ENCODE data around the gene BIRC3.
"Not testable (repeated sequence)": the region's sequence is repeated elsewhere in the genome, so short reads cannot be mapped to it uniquely, and the experiment has no call there.

The BIRC3 gene

DNA sequence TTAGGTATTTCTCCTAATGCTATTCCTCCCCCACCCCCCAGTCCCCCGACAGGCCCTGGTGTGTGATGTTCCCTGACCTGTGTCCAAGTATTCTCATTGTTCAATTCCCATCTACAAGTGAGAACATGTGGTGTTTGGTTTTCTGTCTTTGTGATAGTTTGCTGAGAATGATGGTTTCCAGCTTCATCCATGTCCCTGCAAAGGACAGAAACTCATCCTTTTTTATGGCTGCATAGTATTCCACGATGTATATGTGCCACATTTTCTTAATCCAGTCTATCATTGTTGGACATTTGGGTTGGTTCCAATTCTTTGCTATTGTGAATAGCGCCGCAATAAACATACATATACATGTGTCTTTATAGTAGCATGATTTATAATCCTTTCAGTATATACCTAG lies 20.5 kb upstream of the BIRC3 start:
- not testable (repeated sequence) for DNase-seq

GRCh38 chr11:102300837-102301236 lies 16.4 kb upstream of the BIRC3 start:
- peak; percentile 36 for DNase-seq

DNA sequence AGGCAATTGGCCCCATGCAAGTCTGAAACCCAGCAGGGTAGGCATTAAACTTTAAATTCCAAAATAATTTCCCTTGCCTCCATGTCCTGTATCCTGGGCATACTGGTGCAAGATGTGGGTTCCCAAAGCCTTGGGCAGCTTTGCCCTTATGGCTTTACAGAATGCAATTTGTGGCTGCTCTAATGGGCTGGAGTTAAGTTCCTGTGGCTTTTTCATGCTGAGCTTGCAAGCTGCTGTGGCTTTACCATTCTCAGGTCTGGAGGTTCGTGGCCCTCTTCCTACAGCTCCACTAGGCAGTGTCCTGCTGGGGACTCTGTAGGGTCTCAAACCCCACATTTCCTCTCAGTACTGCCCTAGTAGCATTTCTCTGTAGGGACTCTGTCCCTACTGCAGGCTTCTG lies 15.0 kb upstream of the BIRC3 start:
- DNase-seq, result no peak

- no peak for DNase-seq
Observed at GRCh38 chr11:102304686-102305085, 12.6 kb upstream of the BIRC3 start.

DNA sequence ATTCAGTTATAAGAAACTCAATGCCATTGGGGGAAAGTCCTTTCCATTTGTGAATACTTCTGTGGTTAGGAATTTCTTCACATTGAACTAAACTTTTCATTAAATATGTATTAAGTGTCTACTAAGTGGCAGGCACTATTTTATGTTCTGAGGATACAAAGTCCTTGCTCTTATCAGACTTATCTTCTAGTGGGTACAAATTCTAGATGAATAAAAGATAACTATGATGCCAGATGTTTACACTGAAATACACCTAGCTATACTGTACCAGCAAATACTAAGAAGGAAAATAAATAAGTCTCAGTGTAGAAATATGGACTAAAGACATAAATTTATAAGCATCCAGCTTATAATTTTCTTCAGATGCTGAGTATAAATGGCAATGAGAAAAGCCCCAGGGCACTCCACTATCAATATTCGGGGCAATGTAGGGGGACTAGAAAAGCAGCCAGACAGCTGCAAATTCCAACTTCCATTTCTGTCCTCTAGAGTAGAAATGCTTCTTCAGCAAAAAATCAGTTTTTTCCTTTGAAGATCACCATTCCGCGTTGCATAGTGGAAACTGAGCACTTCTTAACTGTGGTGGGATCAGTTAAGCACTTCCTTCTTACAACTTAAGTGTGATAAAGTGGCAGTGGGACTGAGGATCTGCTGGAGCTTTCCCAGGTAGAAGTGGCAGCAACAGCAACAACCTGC lies 11.8 kb upstream of the BIRC3 start:
- DNase-seq, result no peak

GRCh38 chr11:102306048-102306597 lies 11.2 kb upstream of the BIRC3 start:
- no peak for DNase-seq

GRCh38 chr11:102306817-102307726 lies 10.2 kb upstream of the BIRC3 start:
- no peak for DNase-seq

DNA sequence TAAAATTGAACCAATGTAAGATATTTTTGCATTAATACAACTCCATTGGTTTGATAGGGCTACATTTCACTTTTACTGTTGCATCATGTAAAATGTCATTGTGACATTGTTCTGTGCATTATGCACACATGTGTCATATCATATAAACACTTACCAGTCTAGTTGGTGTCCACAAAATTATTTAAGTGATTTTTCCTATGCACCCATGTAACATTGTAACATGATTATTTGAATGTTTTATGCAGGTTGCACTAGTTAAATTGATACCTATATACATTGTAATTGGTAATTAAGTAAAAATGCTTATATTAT lies 9.6 kb upstream of the BIRC3 start:
- DNase-seq, result no peak

DNA sequence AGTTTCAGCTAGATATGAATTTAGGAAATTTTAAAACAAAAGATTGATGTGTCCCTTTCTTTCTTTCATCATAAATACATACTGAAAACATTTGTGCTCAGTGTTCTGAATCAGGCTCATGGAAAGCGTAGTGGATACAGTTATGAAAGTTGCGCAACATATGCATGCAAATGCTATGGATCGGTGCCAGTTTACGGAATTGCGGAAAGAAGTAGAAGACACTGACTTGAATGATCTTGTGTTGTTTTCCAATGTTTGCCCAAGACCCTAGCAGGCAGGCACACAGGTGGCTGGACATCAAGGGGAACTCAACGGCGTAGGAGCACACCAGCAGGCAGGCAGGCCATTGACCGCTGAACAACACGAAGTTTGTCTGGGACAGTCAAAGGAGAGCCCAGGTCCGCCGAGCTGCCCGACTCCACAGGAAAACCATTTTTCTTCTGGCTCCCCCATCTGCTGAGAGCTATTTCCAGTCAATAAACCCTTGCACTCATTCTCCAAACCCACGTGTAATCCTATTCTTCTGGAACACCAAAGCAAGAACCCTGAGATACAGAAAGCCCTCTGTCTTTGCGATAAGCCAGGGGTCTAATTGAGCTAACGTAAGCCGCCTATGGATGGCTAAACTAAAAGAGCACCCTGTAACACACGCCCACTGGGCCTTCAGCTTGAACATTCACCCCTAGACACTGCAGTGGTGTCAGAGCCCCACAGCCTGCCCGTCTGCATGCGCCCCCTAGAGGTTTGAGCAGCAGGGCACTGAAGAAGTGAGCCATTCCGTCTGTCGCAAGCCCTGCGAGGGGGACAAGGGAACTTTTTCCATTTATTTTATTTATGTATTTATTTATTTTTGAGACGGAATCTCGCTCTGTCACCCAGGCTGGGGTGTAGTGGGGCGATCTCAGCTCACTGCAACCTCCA lies 7.4 kb upstream of the BIRC3 start:
- DNase-seq, result no peak

- DNase-seq, result no peak
Observed at GRCh38 chr11:102312667-102313066, 4.6 kb upstream of the BIRC3 start.

DNA sequence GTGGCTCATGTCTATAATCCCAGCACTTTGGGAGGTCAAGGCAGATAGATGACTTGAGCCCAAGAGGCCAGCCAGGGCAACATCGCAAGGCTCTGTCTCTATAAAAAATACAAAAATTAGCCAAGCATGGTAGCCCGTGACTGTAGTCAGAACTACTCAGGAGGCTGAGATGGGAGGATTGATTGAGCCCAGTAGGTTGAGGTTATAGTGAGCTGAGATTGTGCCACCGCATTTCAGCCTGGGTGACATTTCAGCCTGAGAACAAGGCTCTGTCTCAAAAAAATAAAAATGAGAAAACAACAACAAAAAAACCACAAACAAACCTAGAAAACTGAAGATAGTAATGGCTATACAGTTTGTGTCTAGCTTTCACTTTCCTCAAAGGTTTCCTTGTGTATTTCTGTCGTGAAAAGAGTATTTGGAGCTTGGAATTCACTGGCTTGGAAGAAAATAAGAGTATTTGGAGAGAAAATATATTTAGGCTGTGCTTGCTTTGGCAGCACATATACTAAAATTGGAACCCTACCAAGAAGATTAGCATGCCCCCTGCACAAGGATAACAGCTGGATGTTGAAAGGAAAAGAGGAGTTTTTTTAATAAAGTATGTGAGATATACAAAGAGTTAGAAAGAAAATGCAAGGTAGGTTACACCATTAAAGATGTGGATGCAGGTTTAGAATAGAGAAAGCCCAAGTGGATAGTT lies 3.9 kb upstream of the BIRC3 start:
- no peak for DNase-seq

DNA sequence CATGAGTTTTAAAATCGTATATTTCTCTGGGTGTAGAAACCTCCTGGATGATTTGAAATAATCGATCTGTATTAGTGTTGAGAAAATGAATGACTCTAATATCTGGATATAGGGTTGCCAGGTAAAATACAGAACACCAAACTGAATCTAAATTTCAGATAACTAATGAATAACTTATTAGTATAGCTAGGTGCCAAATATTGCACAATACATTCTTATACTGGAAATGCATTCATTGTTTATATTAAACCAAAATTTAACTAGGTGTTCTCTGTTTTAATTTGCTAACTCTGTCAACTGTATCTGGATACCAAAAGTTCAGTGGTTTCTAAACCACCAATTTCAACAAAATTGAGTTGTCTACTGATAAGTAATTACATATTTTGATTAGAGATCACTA lies 2.5 kb upstream of the BIRC3 start:
- no peak for DNase-seq

- no peak for DNase-seq
Observed at GRCh38 chr11:102316346-102316904, 859 bp upstream of the BIRC3 start.

- DNase-seq, result no peak
Observed at GRCh38 chr11:102317768-102318103, 452 bp downstream of the BIRC3 start.

GRCh38 chr11:102318469-102318868 lies 1.2 kb downstream of the BIRC3 start:
- peak; percentile 49 for DNase-seq

DNA sequence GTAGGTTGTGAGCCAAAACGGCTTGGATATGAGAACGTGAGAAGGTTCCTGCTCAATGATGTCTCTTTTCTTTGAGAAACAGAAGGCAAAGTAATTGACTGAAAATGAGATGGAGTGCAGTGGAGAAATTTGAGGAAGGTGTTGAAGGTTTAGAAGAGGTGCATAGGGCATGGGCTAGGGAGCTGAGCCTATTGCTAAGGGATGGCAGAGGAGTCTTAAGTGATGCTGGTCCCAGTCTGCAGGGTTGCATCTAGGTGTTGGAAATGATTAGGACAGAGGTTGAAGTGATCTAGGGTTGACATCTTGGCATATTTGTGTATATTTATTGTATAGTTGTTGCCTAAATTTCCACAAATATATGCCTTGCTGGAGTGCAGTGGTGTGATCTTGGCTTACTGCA lies 2.3 kb downstream of the BIRC3 start:
- no peak for DNase-seq

GRCh38 chr11:102320188-102320587 lies 2.9 kb downstream of the BIRC3 start:
- DNase-seq, result no peak

- DNase-seq, result no peak
Observed at GRCh38 chr11:102320679-102321078, 3.4 kb downstream of the BIRC3 start.

DNA sequence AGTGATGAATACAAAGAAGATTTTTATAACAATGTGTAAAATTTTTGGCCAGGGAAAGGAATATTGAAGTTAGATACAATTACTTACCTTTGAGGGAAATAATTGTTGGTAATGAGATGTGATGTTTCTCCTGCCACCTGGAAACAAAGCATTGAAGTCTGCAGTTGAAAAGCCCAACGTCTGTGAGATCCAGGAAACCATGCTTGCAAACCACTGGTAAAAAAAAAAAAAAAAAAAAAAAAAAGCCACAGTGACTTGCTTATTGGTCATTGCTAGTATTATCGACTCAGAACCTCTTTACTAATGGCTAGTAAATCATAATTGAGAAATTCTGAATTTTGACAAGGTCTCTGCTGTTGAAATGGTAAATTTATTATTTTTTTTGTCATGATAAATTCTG lies 5.3 kb downstream of the BIRC3 start:
- no peak for DNase-seq

DNA sequence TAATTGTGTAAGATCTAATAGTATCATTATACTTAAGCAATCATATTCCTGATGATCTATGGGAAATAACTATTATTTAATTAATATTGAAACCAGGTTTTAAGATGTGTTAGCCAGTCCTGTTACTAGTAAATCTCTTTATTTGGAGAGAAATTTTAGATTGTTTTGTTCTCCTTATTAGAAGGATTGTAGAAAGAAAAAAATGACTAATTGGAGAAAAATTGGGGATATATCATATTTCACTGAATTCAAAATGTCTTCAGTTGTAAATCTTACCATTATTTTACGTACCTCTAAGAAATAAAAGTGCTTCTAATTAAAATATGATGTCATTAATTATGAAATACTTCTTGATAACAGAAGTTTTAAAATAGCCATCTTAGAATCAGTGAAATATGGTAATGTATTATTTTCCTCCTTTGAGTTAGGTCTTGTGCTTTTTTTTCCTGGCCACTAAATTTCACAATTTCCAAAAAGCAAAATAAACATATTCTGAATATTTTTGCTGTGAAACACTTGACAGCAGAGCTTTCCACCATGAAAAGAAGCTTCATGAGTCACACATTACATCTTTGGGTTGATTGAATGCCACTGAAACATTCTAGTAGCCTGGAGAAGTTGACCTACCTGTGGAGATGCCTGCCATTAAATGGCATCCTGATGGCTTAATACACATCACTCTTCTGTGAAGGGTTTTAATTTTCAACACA lies 6.4 kb downstream of the BIRC3 start:
- no peak for DNase-seq

- no peak for DNase-seq
Observed at GRCh38 chr11:102325088-102325487, 7.8 kb downstream of the BIRC3 start.

DNA sequence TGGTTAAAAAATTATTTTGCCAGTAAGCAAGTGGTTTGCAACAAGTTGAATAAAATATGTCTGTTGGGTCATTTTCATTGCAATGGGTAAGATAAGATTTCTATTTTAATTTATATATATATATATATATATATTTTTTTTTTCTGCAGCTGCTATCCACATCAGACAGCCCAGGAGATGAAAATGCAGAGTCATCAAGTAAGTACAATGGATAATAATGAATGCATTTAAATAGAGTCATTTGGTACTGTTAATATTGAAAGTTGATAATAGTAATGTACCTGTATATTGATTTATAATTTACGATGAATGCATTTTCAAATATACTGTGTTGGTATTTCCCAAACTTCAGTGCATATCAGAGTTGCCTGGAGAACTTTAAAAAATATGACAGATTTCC lies 11.5 kb downstream of the BIRC3 start:
- no peak for DNase-seq

All from stimulated activated CD4-positive, alpha-beta T cell treated with anti-CD3 and anti-CD28 coated beads, Interleukin-4, amount 100 ng/mL, for 1 hour (primary cell).